ENCODE measurements around the gene KRTAP10-3.
"Not testable (repeated sequence)": the region's sequence is repeated elsewhere in the genome, so short reads cannot be mapped to it uniquely, and the experiment has no call there.

The KRTAP10-3 gene

DNA sequence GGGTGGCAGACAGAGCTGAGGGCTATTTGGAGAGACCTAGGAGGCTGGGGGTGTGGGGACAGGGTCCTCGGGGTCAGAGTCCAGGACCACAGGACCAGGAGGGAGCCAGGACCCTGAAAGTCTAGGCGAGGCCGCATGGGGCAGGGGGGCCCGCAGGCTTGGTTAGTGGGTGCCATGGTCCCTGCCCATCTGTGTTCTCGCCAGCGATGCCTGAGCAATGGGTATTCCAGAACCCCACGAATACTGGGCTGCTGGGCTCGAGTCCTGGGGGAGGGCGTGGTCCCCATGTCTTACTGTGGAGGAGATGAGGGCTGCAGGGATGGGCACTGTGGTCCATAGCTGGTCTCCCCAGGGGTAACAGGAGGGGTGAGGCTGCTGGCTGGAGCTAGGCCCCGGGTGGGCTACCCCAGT, 31.7 kb upstream of the KRTAP10-3 start:
- no peak for DNase-seq (ENCODE audit: low spot score)

- DNase-seq (ENCODE audit: low spot score), result no peak
These were observed 31.2 kb upstream of the KRTAP10-3 start for GRCh38 chr21:44589586-44590305.

GRCh38 chr21:44589094-44589493, 30.5 kb upstream of the KRTAP10-3 start:
- no peak for DNase-seq (ENCODE audit: low spot score)

DNA sequence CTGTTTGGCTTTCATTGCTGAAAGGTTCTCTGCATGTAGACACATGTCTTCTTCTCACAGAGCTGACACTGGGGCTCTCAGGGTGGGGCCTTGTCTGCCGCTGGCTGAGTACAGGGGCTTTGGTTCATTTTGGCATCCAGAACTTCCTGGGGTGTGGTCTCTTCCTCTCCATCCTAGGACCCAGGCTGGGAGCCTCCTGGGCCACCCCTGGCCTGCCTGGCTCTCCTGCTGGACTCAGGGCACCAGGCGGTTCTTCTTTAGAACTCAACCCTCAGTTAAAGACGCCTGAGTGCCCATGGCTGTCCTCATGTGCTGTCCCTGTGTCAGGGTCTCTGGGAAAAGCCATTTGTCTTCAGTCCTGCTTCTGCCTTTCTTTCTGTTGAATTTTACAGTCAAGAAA, 27.3 kb upstream of the KRTAP10-3 start:
- DNase-seq (ENCODE audit: low spot score), result no peak

GRCh38 chr21:44583800-44584147, 25.2 kb upstream of the KRTAP10-3 start:
- DNase-seq (ENCODE audit: low spot score), result no peak

DNA sequence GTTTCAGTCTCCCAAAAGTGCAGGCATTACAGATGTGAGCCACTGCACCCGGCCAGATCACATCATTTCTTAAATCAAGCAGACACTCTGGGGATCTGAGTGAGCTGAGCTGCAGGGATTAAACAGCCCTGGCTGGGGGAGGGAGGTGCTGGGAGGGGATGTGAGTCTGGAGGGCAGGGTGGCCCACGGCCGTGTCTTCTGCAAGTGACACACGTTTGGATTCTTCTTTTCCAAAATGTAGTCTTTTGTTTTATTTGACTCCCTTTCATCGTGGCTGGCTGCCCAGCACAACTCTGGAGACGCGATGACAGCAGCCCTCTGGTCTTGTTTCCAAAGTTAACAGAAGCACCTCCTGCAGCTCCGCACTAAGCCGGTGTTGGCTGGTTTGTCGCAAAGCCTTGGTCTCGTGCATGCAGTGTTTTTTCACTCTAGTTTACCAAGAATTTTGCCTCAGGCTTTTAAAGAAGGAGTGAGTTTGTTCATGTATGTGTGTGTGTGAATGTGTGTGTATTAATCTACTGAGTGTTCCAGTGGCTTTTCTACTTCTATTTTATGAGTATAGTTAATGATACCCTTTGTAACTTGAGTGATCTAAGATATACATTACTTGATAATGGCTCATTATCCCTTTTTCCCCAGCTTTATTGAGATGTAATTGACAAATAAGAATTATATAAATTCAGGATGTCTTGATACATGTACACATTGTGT, 24.6 kb upstream of the KRTAP10-3 start:
- DNase-seq (ENCODE audit: low spot score), result no peak

- DNase-seq (ENCODE audit: low spot score), result no peak
These were observed 23.5 kb upstream of the KRTAP10-3 start for GRCh38 chr21:44582055-44582454.

- no peak for DNase-seq (ENCODE audit: low spot score)
These were observed 22.6 kb upstream of the KRTAP10-3 start for GRCh38 chr21:44581158-44581557.

DNA sequence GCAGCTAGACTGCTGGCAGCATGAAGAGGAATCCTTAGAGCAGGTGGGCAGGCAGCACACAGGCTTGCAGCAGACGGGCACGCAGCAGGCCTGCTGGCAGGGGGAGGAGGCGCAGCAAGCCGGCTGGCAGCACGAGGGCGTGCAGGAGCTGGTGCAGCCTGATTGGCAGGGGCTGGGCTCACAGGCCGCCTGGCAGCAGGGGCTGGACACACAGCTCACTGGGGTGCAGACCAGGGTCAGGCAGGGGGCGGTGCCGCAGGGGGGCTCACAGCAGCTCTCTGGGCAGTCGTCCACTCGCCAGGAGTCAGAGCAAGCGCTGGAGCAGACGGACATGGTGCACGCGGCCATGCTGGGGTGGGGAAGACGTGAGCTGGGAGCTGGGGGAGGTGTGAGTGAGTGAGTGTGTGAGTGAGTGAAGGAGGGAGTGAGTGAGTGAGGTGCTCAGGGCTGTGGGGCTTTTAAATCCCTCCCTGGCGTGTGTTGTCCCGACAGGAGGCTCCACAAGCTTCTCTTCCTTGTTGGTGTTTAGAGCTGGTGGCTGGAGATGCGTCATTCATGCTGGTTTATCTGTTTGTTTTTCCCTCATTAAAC, 21.7 kb upstream of the KRTAP10-3 start, which contains the start of gene KRTAP10-5:
TSS of gene KRTAP10-5 (minus strand) at position 374 of the 591 bp plus-strand sequence. CDS start at position 348, 26 bp downstream.
- DNase-seq (ENCODE audit: low spot score), result not testable (repeated sequence)

GRCh38 chr21:44579833-44580144, 21.2 kb upstream of the KRTAP10-3 start:
- no peak for DNase-seq (ENCODE audit: low spot score)

DNA sequence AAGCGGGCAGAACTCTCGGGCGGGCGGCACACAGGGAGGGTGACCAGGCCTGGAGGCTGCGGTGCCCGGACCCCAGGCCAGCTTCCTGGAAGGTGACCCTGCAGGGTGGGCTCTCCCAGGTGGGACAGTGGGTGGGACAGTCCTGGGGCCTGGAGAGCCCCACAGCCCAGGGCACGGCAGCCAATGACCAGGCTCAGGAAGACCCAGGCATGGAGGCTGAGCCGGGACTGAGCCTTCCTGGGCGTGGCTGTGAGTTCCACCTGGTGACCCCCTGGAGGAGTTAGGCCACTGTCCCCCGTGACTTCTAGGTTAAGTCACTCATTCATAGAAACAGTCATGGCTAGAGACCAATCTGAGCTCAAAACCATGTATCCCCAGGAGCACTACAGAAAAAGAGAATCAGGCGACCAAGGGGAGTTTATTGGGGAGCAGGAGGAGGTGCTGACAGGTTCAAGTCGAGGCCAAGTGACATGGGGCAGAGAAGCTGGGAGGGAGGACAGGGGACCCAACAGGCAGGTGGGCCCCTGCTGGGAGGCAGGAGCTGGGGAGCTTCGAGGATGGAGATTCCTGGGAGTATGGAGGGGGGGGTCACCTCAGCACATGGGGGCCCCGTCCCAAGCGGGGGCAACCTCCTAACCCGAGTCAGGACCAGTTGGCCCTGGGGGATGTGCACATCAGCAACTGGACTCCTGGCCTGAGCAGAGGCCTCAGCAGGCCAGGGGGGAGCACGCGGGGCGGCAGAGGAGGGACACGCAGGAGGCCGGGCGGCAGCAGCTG, 20.6 kb upstream of the KRTAP10-3 start:
- no peak for DNase-seq (ENCODE audit: low spot score)

- no peak for DNase-seq (ENCODE audit: low spot score)
These were observed 19.9 kb upstream of the KRTAP10-3 start for GRCh38 chr21:44578371-44579055.

GRCh38 chr21:44576025-44576420, 17.4 kb upstream of the KRTAP10-3 start:
- DNase-seq (ENCODE audit: low spot score), result no peak

DNA sequence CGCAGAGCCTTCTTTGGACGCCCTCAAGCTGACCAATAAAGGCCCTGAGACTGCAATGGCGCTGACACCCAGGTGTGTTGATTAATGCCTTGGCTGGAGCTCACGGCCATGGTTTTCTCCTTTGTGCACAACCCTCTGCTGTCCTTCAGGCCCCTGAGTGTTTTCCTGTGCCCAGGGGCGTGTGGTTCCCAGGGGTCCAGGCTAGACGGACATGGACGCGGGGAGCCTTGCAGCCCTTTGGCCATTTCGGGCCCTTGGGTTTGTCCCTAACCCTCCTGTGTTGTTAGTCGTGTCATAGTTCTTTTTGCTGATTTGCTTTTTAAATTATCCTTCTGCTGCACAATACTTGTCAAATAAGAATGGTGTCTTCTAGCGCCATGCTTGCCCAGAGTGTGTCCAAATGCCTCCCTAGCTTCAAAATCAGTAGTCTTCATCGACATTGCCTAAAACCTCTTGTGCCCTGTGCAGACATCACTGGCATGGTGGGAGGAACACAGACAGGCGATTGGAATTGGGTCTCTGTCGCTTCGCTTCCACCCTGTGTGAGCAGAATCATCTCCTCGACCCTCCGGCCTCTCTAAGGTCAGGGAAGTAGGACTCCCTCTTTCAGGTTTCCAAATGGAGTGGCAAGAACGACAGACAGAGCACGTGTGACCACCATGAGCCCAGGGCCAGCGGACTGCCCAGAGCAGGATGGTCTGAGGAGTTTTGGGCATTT, 16.9 kb upstream of the KRTAP10-3 start:
- no peak for DNase-seq (ENCODE audit: low spot score)

DNA sequence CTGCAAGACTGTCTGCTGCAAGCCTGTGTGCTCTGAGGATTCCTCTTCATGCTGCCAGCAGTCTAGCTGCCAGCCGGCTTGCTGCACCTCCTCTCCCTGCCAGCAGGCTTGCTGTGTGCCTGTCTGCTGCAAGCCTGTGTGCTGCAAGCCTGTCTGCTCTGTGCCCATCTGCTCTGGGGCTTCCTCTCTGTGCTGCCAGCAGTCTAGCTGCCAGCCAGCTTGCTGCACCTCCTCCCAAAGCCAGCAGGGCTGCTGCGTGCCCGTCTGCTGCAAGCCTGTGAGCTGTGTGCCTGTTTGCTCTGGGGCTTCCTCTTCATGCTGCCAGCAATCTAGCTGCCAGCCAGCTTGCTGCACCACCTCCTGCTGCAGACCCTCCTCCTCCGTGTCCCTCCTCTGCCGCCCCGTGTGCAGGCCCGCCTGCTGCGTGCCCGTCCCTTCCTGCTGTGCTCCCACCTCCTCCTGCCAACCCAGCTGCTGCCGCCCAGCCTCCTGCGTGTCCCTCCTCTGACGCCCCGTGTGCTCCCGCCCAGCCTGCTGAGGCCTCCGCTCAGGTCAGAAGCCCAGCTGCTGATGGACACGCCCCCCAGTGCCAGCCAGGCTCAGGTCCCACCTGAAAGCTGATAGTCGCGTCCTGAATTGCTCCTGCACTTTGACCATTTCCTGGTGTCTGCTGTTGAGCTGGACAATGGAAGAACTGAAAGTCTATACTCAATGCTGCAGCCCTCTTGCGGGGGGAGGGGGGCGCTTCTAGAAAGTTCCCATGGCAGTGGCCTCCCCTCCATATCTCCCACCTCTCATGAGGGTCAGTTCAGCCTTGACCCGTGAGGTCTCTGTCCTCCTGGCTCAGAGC, 16.1 kb upstream of the KRTAP10-3 start:
- no peak for DNase-seq (ENCODE audit: low spot score)

GRCh38 chr21:44573630-44574456, 15.2 kb upstream of the KRTAP10-3 start, which contains the start of gene KRTAP10-4:
KRTAP10-4 (plus strand) TSS chr21:44573729; CDS start chr21:44573759, 30 bp downstream.
- DNase-seq (ENCODE audit: low spot score), result not testable (repeated sequence)

GRCh38 chr21:44572959-44573583, 14.5 kb upstream of the KRTAP10-3 start:
- DNase-seq (ENCODE audit: low spot score), result peak; percentile 16

DNA sequence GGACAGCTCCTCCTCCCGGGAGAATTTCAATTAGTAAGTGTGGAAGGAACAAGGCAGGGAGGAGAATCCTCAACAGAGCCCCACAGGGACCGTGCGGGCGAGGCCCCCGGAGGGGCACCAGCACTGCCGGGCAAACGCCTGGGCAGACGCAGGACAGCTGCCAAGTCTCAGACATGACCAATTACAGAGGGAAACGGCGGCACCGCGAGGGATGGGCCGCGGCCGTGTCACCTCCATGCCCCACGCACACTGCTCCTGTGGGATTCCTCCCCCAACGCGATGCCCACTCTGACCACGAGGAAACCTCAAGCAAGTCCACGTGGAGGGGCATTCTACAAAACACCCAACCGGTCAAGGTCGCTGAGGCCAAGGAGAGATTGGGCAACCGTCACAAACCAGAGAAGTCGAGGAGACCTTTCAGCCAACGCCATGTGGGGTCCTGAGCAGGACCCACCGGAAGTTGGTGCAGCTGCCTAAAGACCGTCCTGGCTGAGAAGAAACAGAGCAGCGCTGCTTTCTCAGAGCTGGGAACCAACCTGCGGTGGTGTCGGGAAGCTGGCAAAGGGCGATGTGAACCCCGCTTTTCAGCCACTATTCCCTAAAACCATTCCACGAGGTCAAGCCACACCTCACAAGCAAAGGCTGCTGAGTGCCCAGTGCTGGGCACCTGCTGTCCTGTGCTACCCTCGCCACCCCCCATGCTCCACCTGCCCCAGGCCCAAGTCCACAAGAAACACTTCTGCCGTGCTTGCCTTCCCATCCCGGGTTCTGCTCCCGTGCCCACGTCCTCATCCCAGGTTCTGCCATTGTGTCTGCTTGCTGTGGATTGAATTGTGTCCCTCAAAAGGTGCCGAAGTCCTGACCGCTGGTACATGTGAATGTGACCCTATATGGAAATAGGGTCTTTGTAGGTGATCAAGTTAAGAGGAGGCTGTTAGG, 13.5 kb upstream of the KRTAP10-3 start:
- DNase-seq (ENCODE audit: low spot score), result no peak
